Tibial artery (tissue), 4 donors: ENCODE results near the gene SSB.
"Not testable (repeated sequence)": the region's sequence is repeated elsewhere in the genome, so short reads cannot be mapped to it uniquely, and the experiment has no call there.

Experiments
- DNase-seq, 2 donors: peaks; one replicate each; pipeline ENCODE4 v3.0.0-alpha.2; 2019
- H3K27ac ChIP-seq, 2 donors: fragments of 200-600 bp; sonication (generic) in 1 of 2; 1 replicate in 1 of 2; 2 replicates in 1 of 2; pipeline ENCODE4 v1.5.1; 2018 to 2019; ENCODE audit warnings: mild to moderate bottlenecking in 1 of 2
- H3K27me3 ChIP-seq, 2 donors: fragments of 200-600 bp; sonication (generic) in 1 of 2; one replicate each; pipeline versions ENCODE4 v1.5.1 to v1.6.0; 2016 to 2019
- H3K36me3 ChIP-seq, 3 donors: fragments of 200-600 bp; sonication (generic) in 2 of 3; one replicate each; pipeline ENCODE4 v1.5.1; 2016 to 2019; ENCODE audit warnings: mild to moderate bottlenecking in 2 of 3
- H3K4me1 ChIP-seq, 4 donors: fragments of 200-600 bp; sonication (generic) in 2 of 4; 1 replicate in 3 of 4; 2 replicates in 1 of 4; pipeline ENCODE4 v1.5.1; 2016 to 2019
- H3K4me3 ChIP-seq, 2 donors: fragments of 200-600 bp; sonication (generic) in 1 of 2; 1 replicate in 1 of 2; 2 replicates in 1 of 2; pipeline ENCODE4 v1.5.1; 2018 to 2019; ENCODE audit warnings: mild to moderate bottlenecking in 2 of 2
- H3K9me3 ChIP-seq, 3 donors: fragments of 200-600 bp; sonication (generic) in 1 of 3; one replicate each; pipeline ENCODE4 v1.5.1; 2016 to 2019
- CTCF ChIP-seq, 2 experiments: fragments of 200-600 bp in 1 of 2; fragments of 450-650 bp in 1 of 2; IDR thresholded peaks; one replicate each; pipeline ENCODE4 v1.5.1; 2017 to 2019; ENCODE audit warnings: antibody characterized with exemption in 2 of 2, mild to moderate bottlenecking in 1 of 2, moderate library complexity in 1 of 2
- intact Hi-C: fragments of 100-400 bp; cut with DNase I; formaldehyde crosslinking; loops from one replicate; pipeline ENCODE4 v1.15.0; 2023; ENCODE audit warnings: low total_unique reads

Gene SSB

GRCh38 chr2:169838743-169839489 lies 40.2 kb downstream of the SSB start:
- Histone ChIP-seq H3K27me3 (no peaks in the 10 kb centered on the region), H3K27ac (no peak overlapping the region), H3K4me1 (peaks cover 0 to 62% (median 21%) of the 10 kb centered on the region in 4 donors), H3K36me3 (peaks cover 0 to 7% (median 5%) of the 10 kb centered on the region in 3 donors), H3K4me3 (no peak overlapping the region), H3K9me3 (no peaks in the 10 kb centered on the region)
- TF ChIP-seq CTCF (IDR thresholded peaks at IDR 0.05) = no peak
- intact Hi-C loops = no loop called here
- no peak for DNase-seq

- H3K4me1 ChIP-seq = peaks cover 0 to 54% (median 20%) of the 10 kb centered on the region in 4 donors
- H3K27me3 ChIP-seq = no peaks in the 10 kb centered on the region
- no peak overlapping the region for H3K27ac ChIP-seq
- intact Hi-C loops = no loop called here
- DNase-seq = no peak
- no peak for TF ChIP-seq CTCF (IDR thresholded peaks at IDR 0.05)
- H3K36me3 ChIP-seq = peaks cover 0 to 7% (median 5%) of the 10 kb centered on the region in 3 donors
- H3K9me3 ChIP-seq = no peaks in the 10 kb centered on the region
- H3K4me3 ChIP-seq = no peak overlapping the region
Observed at GRCh38 chr2:169839954-169840746, 41.5 kb downstream of the SSB start.

- TF ChIP-seq CTCF (IDR thresholded peaks at IDR 0.05) = no peak
- Histone ChIP-seq H3K9me3 (no peaks in the 10 kb centered on the region), H3K4me3 (no peak overlapping the region), H3K4me1 (peaks cover 0 to 49% (median 20%) of the 10 kb centered on the region in 4 donors), H3K36me3 (peaks cover 0 to 7% (median 5%) of the 10 kb centered on the region in 3 donors), H3K27me3 (no peaks in the 10 kb centered on the region), H3K27ac (no peak overlapping the region)
- intact Hi-C loops = no loop called here
- no peak for DNase-seq
Observed at GRCh38 chr2:169840747-169841142, 42.1 kb downstream of the SSB start.

DNA sequence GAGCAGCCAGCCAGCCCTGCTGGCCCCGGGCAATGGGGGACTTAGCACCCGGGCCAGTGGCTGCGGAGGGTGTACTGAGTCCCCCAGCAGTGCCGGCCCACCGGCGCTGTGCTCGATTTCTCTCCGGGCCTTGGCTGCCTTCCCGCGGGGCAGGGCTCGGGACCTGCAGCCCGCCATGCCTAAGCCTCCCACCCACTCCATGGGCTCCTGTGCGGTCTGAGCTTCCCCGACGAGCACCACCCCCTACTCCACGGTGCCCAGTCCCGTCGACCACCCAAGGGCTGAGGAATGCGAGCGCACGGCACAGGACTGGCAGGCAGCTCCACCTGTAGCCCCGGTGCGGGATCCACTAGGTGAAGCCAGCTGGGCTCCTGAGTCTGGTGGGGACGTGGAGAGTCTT lies 43.0 kb downstream of the SSB start:
- H3K9me3 ChIP-seq, intact Hi-C loops, H3K27me3 ChIP-seq, H3K4me3 ChIP-seq, H3K27ac ChIP-seq, H3K36me3 ChIP-seq, DNase-seq: not testable (repeated sequence)
- H3K4me1 ChIP-seq = peaks cover 0 to 53% (median 21%) of the 10 kb centered on the region in 4 donors

DNA sequence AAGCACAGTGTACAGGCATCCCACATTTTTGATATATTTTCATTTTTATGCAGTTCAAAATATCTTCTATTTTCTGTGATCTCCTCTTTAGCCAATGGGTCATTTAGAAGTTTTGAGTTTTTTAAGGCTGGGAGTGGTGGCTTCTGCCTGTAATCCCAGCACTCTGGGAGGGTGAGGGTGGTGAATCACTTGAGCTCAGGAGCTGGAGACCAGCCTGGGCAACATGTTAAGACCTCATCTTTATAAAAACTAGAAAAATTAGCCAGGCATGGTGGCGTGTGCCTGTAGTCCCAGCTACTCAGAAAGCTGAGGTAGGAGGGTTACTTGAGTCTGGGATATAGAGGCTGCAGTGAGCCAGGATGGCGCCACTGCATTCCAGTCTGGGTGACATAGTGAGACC lies 46.3 kb downstream of the SSB start:
- Histone ChIP-seq H3K4me1 (peaks cover 0 to 37% (median 11%) of the 10 kb centered on the region in 4 donors), H3K4me3 (no peak overlapping the region), H3K36me3 (peaks cover 0 to 7% (median 5%) of the 10 kb centered on the region in 3 donors), H3K9me3 (no peaks in the 10 kb centered on the region), H3K27ac (no peak overlapping the region), H3K27me3 (no peaks in the 10 kb centered on the region)
- no peak for TF ChIP-seq CTCF (IDR thresholded peaks at IDR 0.05)
- no peak for DNase-seq
- intact Hi-C loops = no loop called here

- H3K9me3 ChIP-seq, H3K4me3 ChIP-seq, H3K36me3 ChIP-seq, H3K27me3 ChIP-seq, intact Hi-C loops, DNase-seq, H3K27ac ChIP-seq: not testable (repeated sequence)
- H3K4me1 ChIP-seq = peaks cover 0 to 22% (median 5%) of the 10 kb centered on the region in 4 donors
Observed at GRCh38 chr2:169848959-169849693, 50.5 kb downstream of the SSB start.
